ENCODE measurements around the gene DHX36.

DNA sequence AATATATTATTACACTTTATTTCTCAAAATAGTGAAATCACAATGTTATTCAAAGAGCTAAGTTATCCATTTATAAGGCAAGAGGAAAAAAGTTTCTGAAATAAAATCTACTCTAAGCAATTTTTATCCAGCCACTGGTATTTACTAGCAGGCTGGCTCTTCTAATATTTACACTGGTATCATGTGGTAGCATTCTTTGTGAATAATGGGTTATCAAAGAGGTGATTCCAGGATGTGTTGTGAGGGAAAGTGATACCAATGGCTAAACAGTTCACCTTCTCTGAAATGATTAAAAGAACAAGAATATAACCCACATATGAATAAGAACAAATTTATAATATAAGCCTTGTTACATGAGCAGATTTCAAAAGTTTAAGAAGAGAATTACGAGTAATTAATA lies 44.1 kb downstream of the DHX36 start:
- TF ChIP-seq, protein P1, sequence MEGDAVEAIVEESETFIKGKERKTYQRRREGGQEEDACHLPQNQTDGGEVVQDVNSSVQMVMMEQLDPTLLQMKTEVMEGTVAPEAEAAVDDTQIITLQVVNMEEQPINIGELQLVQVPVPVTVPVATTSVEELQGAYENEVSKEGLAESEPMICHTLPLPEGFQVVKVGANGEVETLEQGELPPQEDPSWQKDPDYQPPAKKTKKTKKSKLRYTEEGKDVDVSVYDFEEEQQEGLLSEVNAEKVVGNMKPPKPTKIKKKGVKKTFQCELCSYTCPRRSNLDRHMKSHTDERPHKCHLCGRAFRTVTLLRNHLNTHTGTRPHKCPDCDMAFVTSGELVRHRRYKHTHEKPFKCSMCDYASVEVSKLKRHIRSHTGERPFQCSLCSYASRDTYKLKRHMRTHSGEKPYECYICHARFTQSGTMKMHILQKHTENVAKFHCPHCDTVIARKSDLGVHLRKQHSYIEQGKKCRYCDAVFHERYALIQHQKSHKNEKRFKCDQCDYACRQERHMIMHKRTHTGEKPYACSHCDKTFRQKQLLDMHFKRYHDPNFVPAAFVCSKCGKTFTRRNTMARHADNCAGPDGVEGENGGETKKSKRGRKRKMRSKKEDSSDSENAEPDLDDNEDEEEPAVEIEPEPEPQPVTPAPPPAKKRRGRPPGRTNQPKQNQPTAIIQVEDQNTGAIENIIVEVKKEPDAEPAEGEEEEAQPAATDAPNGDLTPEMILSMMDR (IDR thresholded peaks at IDR 0.05; ENCODE audit: insufficient read depth, low read length, poor library complexity, severe bottlenecking), result no peak
- TF ChIP-seq EZH2phosphoT487 (conservative IDR thresholded peaks at IDR 0.05; ENCODE audit: low read length), result no peak
